SK-N-SH (cell line): ENCODE results near the gene TRAPPC3. TPM values are rescaled to one million over a fixed set of nuclear protein-coding genes. Genes with fewer than 3 reads are reported as not detected.

Experiments
- CTCF ChIA-PET: fragments of 300-600, 350-600 bp; formaldehyde crosslinking; extraction: SDS; loops from one replicate; lab custom pipeline; 2021; lab: Yijun Ruan, JAX
- POLR2A ChIA-PET: fragments of 350-600 bp; sonication (Branson Sonifier 250); formaldehyde crosslinking; extraction: SDS; loops from one replicate; lab custom pipeline; 2020; ENCODE audit warnings: antibody characterized with exemption, inconsistent platforms; lab: Yijun Ruan, JAX
- DNase-seq: peaks from one replicate; pipeline ENCODE4 v3.0.0; 2012
- H2AFZ ChIP-seq: fragments of 200-600 bp; sonication (generic); 2 replicates; pipeline ENCODE4 v1.8.1; 2016; ENCODE audit warnings: antibody characterized with exemption, mild to moderate bottlenecking, low read depth
- H3F3A ChIP-seq: fragments of 200-600 bp; sonication (generic); replicated peaks from 2 replicates; pipeline ENCODE3; 2016; ENCODE audit warnings: antibody characterized with exemption, mild to moderate bottlenecking; ENCODE audit not compliant: insufficient read depth
- H3K27ac ChIP-seq, 2 experiments: fragments of 200-500 bp in 1 of 2; fragments of 200-600 bp in 1 of 2; sonication (Bioruptor generic) in 1 of 2; sonication (generic), shearing (Covaris generic) in 1 of 2; 2 replicates each; pipeline versions ENCODE4 v1.5.1 to v1.6.1; 2014 to 2016; ENCODE audit warnings: low read depth in 2 of 2, inconsistent platforms in 1 of 2, low read length in 1 of 2, mild to moderate bottlenecking in 1 of 2, mixed read lengths in 1 of 2
- H3K27me3 ChIP-seq: fragments of 200-600 bp; sonication (generic), shearing (Covaris generic); 2 replicates; pipeline ENCODE4 v1.6.1; 2016; ENCODE audit warnings: mixed run types; ENCODE audit not compliant: insufficient read depth
- H3K36me3 ChIP-seq, 2 experiments: fragments of 200-500 bp in 1 of 2; fragments of 200-600 bp in 1 of 2; sonication (Bioruptor generic) in 1 of 2; sonication (generic) in 1 of 2; replicated peaks in 1 of 2; 2 replicates each; pipeline versions ENCODE3 to v1.5.1; 2014 to 2016; ENCODE audit warnings: low read length in 1 of 2, mild to moderate bottlenecking in 1 of 2; ENCODE audit not compliant: insufficient read depth in 2 of 2, control insufficient read depth in 1 of 2
- H3K4me1 ChIP-seq, 2 experiments: fragments of 200-500 bp in 1 of 2; fragments of 200-600 bp in 1 of 2; sonication (Bioruptor generic) in 1 of 2; sonication (generic), shearing (Covaris generic) in 1 of 2; 2 replicates each; pipeline versions ENCODE4 v1.5.1 to v1.6.1; 2014 to 2016; ENCODE audit warnings: low read depth in 1 of 2, low read length in 1 of 2, mixed run types in 1 of 2; ENCODE audit not compliant: insufficient read depth in 2 of 2, control insufficient read depth in 1 of 2
- H3K4me2 ChIP-seq: fragments of 200-600 bp; sonication (generic), shearing (Covaris generic); 2 replicates; pipeline ENCODE4 v1.6.1; 2017; ENCODE audit warnings: mixed run types
- H3K4me3 ChIP-seq, 2 experiments: fragments of 200-500 bp in 1 of 2; fragments of 200-600 bp in 1 of 2; sonication (Bioruptor generic) in 1 of 2; sonication (generic), shearing (Covaris generic) in 1 of 2; 2 replicates each; pipeline versions ENCODE4 v1.5.1 to v1.8.1; 2014 to 2016; ENCODE audit warnings: low read depth in 2 of 2, inconsistent platforms in 1 of 2, low read length in 1 of 2, mild to moderate bottlenecking in 1 of 2, mixed read lengths in 1 of 2, moderate library complexity in 1 of 2
- H3K79me2 ChIP-seq: fragments of 200-600 bp; sonication (generic); 2 replicates; pipeline ENCODE4 v1.8.1; 2017; ENCODE audit warnings: mild to moderate bottlenecking; ENCODE audit not compliant: insufficient read depth
- H3K9ac ChIP-seq: fragments of 200-600 bp; sonication (generic); 2 replicates; pipeline ENCODE4 v1.6.1; 2017; ENCODE audit warnings: mixed run types
- H3K9me2 ChIP-seq: fragments of 200-600 bp; sonication (generic); 2 replicates; pipeline ENCODE4 v1.6.1; 2017; ENCODE audit warnings: mixed run types
- H3K9me3 ChIP-seq: fragments of 200-600 bp; sonication (generic); 2 replicates; pipeline ENCODE4 v1.6.1; 2017; ENCODE audit warnings: mixed run types, mild to moderate bottlenecking, moderate library complexity
- H4K20me1 ChIP-seq: fragments of 200-600 bp; sonication (generic); 2 replicates; pipeline ENCODE4 v1.6.1; 2017; ENCODE audit warnings: mild to moderate bottlenecking, mixed run types; ENCODE audit not compliant: insufficient read depth
- EZH2phosphoT487 ChIP-seq: fragments of 200-600 bp; sonication (generic); IDR thresholded peaks from 2 replicates; pipeline ENCODE4 v1.6.1; 2017; ENCODE audit warnings: low read depth, mixed run types, mild to moderate bottlenecking, antibody characterized with exemption, moderate library complexity, borderline replicate concordance
- FOXM1 ChIP-seq: IDR thresholded peaks from 2 replicates; pipeline ENCODE4 v1.4.0; 2012; ENCODE audit warnings: low read depth, mild to moderate bottlenecking
- JUND ChIP-seq: IDR thresholded peaks from 2 replicates; pipeline ENCODE4 v1.4.0; 2012
- MAX ChIP-seq: IDR thresholded peaks from 2 replicates; pipeline ENCODE4 v1.4.0; 2012; ENCODE audit warnings: low read depth
- MEF2A ChIP-seq: IDR thresholded peaks from 2 replicates; pipeline ENCODE4 v1.4.0; 2012; ENCODE audit warnings: low read depth, borderline replicate concordance
- NFIC ChIP-seq: IDR thresholded peaks from 2 replicates; pipeline ENCODE4 v1.4.0; 2012; ENCODE audit warnings: borderline replicate concordance
- NRF1 ChIP-seq: IDR thresholded peaks from 2 replicates; pipeline ENCODE4 v1.6.1; 2012; ENCODE audit warnings: low read depth, mild to moderate bottlenecking, low read length
- PBX3 ChIP-seq: IDR thresholded peaks from 2 replicates; pipeline ENCODE4; 2012
- RAD21 ChIP-seq: IDR thresholded peaks from 2 replicates; pipeline ENCODE4 v1.6.1; 2012; ENCODE audit warnings: mild to moderate bottlenecking, low read length
- RCOR1 ChIP-seq: fragments of 150-350 bp; IDR thresholded peaks from 2 replicates; pipeline ENCODE4 v1.6.1; 2017; ENCODE audit warnings: antibody characterized with exemption, low read length
- RFX5 ChIP-seq: IDR thresholded peaks from 2 replicates; pipeline ENCODE4 v1.6.1; 2012; ENCODE audit warnings: mild to moderate bottlenecking, improper control_type of control experiment, low read length
- RXRA ChIP-seq: IDR thresholded peaks from 2 replicates; pipeline ENCODE4 v1.4.0; 2012; ENCODE audit warnings: low read depth, mild to moderate bottlenecking, borderline replicate concordance
- SMC3 ChIP-seq: IDR thresholded peaks from 2 replicates; pipeline ENCODE4 v1.6.1; 2012; ENCODE audit warnings: low read depth, low read length, improper control_type of control experiment
- TAF1 ChIP-seq: IDR thresholded peaks from 2 replicates; pipeline ENCODE4 v1.6.1; 2012; ENCODE audit warnings: low read depth, mild to moderate bottlenecking, low read length, moderate library complexity, borderline replicate concordance
- TCF12 ChIP-seq: IDR thresholded peaks from 2 replicates; pipeline ENCODE4 v1.4.0; 2012
- TEAD4 ChIP-seq: IDR thresholded peaks from 2 replicates; pipeline ENCODE4 v1.4.0; 2012; ENCODE audit warnings: mild to moderate bottlenecking, borderline replicate concordance; ENCODE audit not compliant: insufficient read depth
- USF1 ChIP-seq: IDR thresholded peaks from 2 replicates; pipeline ENCODE4 v1.4.0; 2012; ENCODE audit warnings: low read depth, borderline replicate concordance
- WGBS: methylation state at CpG from one replicate; pipeline ENCODE4 v1.1.6; 2017; ENCODE audit warnings: low lambda C conversion rate; 5-methylcytosine and 5-hydroxymethylcytosine counted together
- polyA plus RNA-seq, 3 experiments: library from polyadenylated mRNA; depleted of rRNA; stranded (reverse); fragments of >200 nt; gene quantifications; 2 replicates each; pipeline ENCODE4 v1.2.3, GENCODE V29; 2012

TRAPPC3 gene
- polyA plus RNA-seq, 1 of the 3 experiments (the other 2 are of a cell fraction), result 149 TPM

- H3K4me2 ChIP-seq, result peak overlapping the region; percentile 44; the same call in 1 of the 2 replicates
- H3K27ac ChIP-seq, result peak overlapping the region; percentile 45 to 89; a peak in 3 of 4 replicates
- no peaks in the 10 kb centered on the region for H3K9me2 ChIP-seq
- CTCF ChIA-PET, result interaction anchor here (0.9 to 17.9 kb wide), 17 partner anchors 9 to 301 kb away, joined by 3 to 700 read pairs (median 6); partner anchors contain the start of genes ADPRS, AGO1, TEKT2 and TRAPPC3
- no peak overlapping the region for H3K9ac ChIP-seq
- no peaks in the 10 kb centered on the region for H3K27me3 ChIP-seq
- peaks cover 14 to 43% of the 10 kb centered on the region in 2 experiments; a peak in 3 of 4 replicates for H3K4me1 ChIP-seq
- H3K4me3 ChIP-seq, result no peak overlapping the region
- H4K20me1 ChIP-seq, result no peaks in the 10 kb centered on the region
- H3F3A ChIP-seq, result peaks cover 37% of the 10 kb centered on the region
- H2AFZ ChIP-seq, result peak overlapping the region; percentile 65
- peak; percentile 44 for DNase-seq
- TF ChIP-seq TCF12 (no peak), MAX (peak; percentile 80), NRF1 (peak; percentile 78), USF1 (peak; percentile 87; the same call in 1 of the 2 replicates), NFIC (peak; percentile 55; the same call in 1 of the 2 replicates)
- TF ChIP-seq, all 33 proteins: peak for 4
- H3K79me2 ChIP-seq, result peaks cover 12% of the 10 kb centered on the region; the same call in 1 of the 2 replicates
- H3K36me3 ChIP-seq, result peaks cover 12 to 19% of the 10 kb centered on the region in 2 experiments
- WGBS, result 57% methylated on average over 3 of the region's 3 CpGs
- H3K9me3 ChIP-seq, result no peaks in the 10 kb centered on the region
- POLR2A ChIA-PET, result interaction anchor here (0.7 to 1.4 kb wide), 4 partner anchors 16 to 22 kb away, joined by 3 to 4 read pairs (median 3); no protein-coding TSS in a partner anchor
Measured at GRCh38 chr1:36133484-36133883, 15.8 kb downstream of the TRAPPC3 start.

- Histone ChIP-seq H3K27me3 (no peaks in the 10 kb centered on the region), H3K9me3 (no peaks in the 10 kb centered on the region), H2AFZ (no peak overlapping the region), H3K9me2 (no peaks in the 10 kb centered on the region), H4K20me1 (no peaks in the 10 kb centered on the region), H3K27ac (no peak overlapping the region), H3K4me1 (peaks cover 18 to 36% of the 10 kb centered on the region in 2 experiments; a peak in 3 of 4 replicates), H3K79me2 (no peaks in the 10 kb centered on the region), H3K36me3 (peaks cover 0 to 5% of the 10 kb centered on the region in 2 experiments), H3K9ac (no peak overlapping the region), H3F3A (peaks cover 26% of the 10 kb centered on the region), H3K4me3 (no peak overlapping the region), H3K4me2 (no peak overlapping the region)
- no peak for DNase-seq
- TF ChIP-seq TEAD4 (no peak), USF1 (no peak), NFIC (no peak), JUND (no peak), RCOR1 (no peak), MEF2A (no peak), RFX5 (no peak), RXRA (no peak), PBX3 (no peak), SMC3 (no peak), RAD21 (no peak), TCF12 (no peak), NRF1 (no peak), FOXM1 (no peak), EZH2phosphoT487 (no peak), TAF1 (no peak)
- 83% methylated on average over 3 of the region's 3 CpGs for WGBS
- ChIA-PET CTCF (interaction anchor here (1.2 to 17.9 kb wide), 5 partner anchors 12 to 154 kb away, joined by 3 to 700 read pairs (median 26); partner anchors contain the start of gene ADPRS), POLR2A (interaction anchor here (1.5 kb wide), 1 partner anchor 35 kb away, joined by 4 read pairs; no protein-coding TSS in a partner anchor)
Measured at GRCh38 chr1:36132029-36132428, 17.3 kb downstream of the TRAPPC3 start.
